Stimulated activated CD8-positive, alpha-beta memory T cell treated with anti-CD3 and anti-CD28 coated beads, Interleukin-7, amount 100 ng/mL, for 4 hours (primary cell): ENCODE data around the gene SYT3.
"Not testable (repeated sequence)": the region's sequence is repeated elsewhere in the genome, so short reads cannot be mapped to it uniquely, and the experiment has no call there.

ENCODE experiments used
- DNase-seq, 2 donors: peaks; one replicate each; pipeline ENCODE4 v3.0.0-alpha.2; 2020; ENCODE audit warnings: low read depth in 2 of 2

SYT3 gene

DNA sequence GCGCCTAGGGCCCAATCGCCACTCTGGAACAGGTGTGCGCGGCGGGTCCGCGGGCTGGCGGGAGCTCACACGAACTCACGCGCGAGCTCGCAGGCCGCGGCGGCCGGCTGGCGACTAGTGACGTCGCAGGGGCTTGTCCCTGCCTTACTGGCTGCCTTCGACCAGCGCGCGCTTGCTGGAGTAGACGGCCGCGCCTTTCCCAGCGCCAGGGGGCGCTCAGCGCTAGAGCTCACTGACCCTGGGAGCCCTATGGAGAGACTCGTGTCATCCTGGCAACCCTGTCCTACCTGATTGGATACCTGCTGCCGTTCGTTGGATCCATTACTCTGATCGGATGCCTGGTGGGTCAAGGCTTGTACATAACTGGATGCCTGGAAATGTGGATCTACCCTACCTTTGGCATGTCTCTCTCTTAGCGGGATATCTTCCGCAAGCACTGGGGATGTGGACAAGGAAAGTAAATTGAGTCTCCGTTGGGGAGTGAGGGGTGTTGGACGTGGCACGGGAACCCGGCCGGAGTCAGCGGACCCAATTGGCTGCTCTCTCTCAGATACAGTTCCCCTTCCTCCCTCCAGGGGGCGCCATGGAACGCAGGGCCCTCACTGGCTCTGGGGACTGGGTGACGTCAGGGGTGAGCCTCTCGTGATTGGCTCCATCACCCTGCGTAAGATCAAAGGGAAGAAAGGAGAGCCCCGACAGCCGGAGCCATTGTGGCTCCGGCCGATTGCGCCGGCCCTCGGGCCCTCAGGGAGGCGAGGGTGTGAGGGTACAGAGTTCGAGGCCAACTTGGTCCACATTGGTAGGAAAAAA is 35.2 kb downstream of the SYT3 start:
- not testable (repeated sequence) for DNase-seq

DNA sequence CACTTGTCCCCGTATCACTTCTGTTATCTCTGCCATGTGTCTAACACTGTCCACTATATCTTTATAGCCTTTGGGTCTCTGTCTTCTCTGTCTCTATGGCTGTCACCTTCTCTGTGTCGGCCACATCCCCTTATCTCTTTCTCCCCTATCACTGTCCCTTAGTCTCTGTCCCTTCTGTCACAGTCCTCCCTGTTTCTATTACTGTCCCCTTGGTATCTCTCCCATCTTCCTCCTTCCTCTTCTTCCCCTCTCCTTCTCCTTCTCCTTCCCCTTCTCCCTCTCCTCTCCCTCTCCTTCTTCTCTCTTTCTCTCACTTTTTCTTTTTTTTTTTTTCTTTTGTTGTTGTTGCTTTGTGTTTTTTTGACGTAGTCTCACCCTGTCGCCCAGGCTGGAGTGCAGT is 36.7 kb downstream of the SYT3 start:
- DNase-seq = no peak

DNA sequence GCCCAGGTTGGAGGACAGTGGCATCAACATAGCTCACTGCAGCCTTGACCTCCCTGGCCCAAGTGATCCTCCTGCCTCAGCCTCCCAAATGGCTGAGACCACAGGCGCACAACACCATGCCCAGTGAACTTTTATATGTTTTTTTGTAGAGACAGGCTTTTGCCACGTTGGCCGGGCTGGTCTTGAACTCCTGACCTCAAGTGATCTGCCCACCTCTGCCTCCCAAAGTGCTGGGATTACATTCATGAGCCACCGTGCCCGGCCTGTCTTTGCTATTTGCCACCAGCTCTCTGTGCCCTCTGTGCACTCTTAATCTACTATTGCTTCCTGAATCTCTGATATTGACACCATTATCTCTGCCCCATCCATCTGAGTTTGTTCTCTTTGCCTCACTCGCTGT is 37.2 kb downstream of the SYT3 start:
- no peak for DNase-seq

DNA sequence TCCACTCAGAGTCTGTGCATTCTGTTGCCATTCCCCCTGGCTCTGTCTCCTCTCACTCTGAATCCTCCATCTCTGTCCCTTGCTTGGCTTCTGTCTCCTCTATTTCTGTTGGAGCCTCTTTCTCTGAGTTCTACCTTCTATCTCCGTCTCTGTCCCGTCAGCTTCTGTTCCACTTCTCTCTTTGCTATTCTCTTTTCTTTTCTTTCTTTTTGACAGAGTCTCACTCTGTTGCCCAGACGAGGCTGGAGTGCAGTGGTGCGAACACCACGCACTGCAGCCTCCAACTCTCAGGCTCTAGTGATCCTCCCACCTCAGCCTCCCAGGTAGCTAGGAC is 37.6 kb downstream of the SYT3 start:
- no peak for DNase-seq

GRCh38 chr19:50601407-50602088 is 38.1 kb downstream of the SYT3 start:
- DNase-seq = no peak

- DNase-seq = no peak
These were observed 40.3 kb downstream of the SYT3 start for GRCh38 chr19:50599427-50599826.

DNA sequence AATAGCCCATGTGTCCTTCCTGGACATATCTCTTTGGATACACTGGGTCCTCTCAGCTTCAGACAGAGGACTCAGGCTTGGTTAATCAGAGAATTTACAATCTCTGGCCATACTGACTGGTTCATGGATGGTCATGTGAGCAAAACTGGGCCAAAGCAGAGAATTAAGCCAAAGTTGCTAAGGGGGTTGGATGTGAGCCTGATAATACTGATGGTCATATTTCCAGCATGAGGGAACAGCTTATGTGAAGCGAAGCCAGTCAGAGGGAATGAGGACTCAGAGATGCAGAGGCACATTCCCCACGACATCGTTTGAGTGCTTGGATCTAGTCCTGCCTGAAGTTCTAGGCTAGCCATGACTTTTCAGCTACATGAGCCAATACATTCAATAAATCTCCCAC is 49.5 kb downstream of the SYT3 start:
- no peak for DNase-seq

GRCh38 chr19:50581795-50582660 is 57.7 kb downstream of the SYT3 start:
- DNase-seq = not testable (repeated sequence)

DNA sequence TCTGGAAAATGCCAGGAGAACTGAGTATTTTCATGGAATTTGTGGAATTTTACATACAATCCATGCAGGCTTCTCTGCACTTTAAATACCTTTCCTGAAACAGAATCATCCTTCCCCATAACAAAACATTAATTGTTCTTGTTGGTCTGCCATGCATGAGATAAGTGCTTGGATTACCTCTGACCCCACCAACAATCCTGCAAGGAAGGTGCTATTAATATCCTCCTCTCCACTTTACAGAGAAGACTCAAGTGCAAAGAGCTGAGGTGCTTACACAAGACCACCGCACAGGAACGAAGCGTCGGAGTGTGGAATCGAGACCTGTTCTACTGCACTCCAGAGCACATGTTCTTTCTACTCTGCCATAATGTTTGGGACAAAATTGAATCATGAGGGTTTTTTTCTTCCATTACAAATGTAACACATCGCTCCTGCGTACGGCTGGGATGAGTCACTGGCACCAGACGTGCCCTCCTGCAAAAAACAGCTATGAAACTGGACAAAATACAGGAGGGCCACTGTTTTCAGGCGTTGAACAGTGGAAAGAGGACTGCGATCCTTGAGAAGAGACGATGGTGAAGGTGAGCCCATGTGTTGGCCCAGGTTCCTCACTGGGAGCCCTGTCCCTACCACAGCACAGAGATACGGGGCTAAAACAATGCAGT is 58.6 kb downstream of the SYT3 start:
- DNase-seq = no peak

DNA sequence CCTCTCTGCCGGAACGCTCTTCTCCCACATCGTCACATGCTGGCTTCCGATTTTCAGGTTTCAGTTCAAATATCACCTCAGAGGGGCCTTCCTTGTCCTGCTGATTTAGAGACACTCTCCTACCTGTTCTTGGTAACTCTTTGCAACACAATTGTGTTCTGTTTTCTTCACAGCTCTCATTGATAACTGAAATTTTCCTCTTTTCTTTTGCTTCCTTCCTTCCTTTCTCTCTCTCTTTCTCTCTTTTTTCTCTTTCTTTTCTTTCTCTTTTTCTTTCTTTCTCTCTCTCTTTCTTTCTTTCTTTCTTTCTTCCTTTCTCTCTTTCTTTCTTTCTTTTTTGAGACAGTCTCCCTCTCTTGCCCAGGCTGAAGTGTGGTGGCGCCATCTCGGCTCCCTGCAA is 59.4 kb downstream of the SYT3 start:
- DNase-seq = no peak

GRCh38 chr19:50576769-50577168 is 62.9 kb downstream of the SYT3 start:
- not testable (repeated sequence) for DNase-seq

- no peak for DNase-seq
These were observed 65.8 kb downstream of the SYT3 start for GRCh38 chr19:50573741-50574461.
